GDM1 (cell line): ENCODE measurements around the gene CCNL2.
A peak's percentile ranks its signal among the peaks of the same experiment; 100 is the strongest.

Source experiments
- DNase-seq: peaks from one replicate; lab custom pipeline; 2025; lab: John Stamatoyannopoulos, UW

Gene CCNL2

DNA sequence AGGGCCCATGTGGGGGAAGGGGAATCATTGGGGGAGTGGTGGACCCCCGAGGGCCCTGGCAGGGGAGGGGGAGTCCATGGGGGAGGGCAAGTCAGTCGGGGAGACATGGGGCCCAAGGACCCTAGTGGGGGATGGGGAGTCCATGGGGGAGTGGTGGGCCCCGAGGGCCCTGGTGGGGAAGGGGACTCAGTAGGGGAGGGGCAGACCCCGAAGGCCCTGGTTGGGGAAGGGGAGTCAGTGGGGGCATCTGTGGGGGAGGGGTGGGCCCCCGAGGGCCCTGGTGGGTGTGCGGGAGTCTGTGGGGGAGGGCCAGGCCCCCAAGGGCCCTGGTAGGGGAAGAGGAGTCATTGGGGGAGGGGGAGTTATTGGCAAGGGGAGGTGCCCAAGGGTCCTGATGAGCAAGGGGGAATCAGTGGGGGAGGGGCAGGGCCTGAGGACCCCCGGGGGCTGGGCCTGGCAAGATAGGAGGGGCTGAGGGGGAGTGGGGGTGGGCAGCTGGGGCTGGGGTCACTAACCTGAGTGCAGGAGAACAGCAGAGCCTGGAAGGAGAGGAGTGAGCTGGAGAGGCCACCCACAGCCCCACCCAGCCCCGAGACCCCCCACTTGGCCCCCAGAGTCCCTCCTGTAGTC lies 42.9 kb downstream of the CCNL2 start:
- DNase-seq: no peak

DNA sequence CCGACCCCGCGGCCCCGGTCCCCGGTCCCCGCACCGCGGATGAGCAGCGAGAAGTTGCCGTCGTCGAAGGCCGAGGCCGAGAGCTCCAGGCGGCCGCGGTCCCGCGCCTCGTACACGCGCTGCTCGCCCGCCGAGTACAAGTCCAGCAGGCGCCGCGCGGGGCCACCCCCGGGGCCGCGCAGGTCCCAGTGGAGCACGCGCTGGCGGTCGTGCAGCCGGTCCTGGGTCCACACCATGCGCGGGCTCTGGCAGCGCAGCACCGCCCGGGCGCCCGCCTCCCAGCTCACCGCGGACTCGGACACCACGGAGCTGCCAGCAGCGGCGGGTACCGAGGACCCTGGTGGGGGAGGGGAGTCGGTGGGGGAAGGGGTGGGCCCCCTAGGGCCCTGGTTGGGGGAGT lies 43.7 kb downstream of the CCNL2 start:
- no peak for DNase-seq

DNA sequence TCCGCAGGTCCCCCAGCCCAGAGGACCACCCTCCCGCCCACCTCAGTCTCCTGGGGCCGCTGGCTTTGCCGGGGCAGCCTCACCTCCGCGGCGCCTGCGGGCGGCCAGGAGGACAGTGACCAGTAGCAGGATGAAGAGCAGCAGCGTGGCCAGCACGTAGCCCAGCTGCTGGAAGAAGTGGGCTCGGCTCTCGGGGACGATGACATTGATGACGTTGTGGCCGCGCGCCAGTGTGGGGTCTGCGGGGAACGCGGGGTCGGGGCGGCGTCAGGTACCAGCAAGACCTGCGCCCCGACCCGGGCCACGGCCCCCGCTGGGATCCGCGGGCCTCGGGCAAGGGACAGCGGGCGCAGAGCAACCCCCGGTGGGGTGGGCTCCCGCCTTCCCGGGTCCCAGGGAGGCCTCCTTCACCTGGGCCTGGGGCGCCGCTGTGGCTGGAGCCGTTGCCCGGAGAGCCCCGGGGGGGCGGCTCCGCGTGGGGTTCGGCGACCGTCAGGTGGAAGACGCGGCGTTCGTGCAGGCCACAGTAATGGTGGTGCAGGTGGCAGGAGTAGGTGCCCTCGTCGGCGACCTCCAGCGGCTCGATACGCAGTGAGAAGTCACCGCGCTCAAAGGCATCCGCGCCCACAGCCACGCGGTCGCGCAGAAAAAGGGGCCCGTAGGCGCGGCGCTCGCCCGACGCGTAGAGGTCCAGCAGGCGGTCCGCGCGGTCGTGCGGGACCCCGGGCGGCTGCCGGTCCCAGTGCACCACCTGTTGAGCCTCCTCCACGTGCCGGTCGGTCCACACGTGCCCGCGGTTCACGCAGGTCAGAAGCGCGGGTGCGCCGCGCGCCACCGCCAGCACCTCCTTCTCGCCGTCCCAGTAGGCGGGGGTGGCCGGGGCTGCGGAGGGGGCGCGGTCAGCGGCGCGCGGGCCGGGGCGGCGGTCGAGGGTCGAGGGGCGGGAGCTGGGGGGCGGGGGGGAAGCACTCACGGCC lies 44.6 kb downstream of the CCNL2 start:
- no peak for DNase-seq

DNA sequence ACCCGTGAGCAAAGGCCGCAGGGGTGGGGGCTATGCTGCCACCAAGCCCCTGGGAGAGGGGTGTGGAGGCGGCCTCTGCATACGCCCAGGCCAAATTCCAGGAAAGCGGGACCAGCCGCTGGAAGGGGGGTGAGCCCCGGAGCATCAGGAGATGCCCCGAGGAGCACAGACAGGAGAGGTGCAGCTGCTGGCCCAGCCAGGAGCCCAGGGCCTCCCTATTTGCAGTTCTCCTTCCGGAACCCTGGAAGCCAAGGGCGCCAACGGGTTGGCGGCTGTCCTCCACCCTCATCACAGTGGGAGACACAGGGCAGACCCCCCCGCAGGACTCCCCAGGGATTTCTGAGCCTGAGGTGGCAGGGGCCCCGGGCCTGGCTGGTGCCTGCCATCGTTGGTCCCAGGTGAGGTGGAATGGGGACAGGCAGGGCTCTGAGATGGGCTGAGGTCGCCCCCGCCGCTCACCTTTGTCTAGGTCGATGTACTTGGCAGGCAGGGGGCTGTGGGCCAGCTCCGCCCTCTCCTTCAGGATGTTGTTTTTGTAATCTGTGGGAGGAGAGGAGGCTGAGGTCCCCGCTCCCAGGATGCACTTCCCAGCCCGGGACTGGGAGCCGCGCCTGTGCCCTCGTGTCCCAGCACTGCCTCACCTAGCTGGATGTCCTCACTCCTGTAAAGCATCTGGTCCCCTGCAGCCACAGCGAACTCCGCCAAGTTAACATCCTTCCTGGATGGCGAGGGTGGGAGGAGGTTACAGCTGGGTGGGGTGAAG lies 45.6 kb downstream of the CCNL2 start:
- DNase-seq: no peak

DNA sequence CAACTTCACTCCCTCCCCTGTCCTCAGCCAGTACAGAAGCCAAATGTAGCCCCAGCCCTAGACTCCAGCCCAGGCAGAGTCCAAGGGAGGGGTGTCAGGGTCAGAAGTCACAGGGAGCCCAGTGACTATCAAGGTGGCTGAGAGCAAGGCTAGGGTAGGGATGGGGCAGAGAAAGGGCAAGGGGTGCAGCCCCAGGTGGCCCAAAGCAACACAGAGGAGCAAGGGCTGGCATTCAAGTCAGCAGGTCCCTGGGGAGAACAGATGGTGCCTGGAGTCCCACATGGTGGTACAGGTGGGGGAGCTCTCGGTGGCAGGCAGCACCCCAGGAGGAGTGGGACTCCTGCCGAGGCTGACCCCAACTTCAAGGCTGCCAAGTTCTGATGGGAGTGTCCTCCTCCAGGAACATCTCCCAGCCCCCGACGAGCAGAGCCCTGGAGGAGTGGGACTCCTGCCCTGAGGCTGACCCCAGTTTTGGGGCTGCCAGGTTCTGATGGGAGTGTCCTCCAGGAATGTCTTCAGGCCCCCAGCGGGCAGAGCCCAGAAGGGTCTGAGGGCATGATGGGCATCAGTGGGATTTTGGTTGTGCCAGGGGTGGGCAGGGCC lies 46.2 kb downstream of the CCNL2 start:
- no peak for DNase-seq

DNA sequence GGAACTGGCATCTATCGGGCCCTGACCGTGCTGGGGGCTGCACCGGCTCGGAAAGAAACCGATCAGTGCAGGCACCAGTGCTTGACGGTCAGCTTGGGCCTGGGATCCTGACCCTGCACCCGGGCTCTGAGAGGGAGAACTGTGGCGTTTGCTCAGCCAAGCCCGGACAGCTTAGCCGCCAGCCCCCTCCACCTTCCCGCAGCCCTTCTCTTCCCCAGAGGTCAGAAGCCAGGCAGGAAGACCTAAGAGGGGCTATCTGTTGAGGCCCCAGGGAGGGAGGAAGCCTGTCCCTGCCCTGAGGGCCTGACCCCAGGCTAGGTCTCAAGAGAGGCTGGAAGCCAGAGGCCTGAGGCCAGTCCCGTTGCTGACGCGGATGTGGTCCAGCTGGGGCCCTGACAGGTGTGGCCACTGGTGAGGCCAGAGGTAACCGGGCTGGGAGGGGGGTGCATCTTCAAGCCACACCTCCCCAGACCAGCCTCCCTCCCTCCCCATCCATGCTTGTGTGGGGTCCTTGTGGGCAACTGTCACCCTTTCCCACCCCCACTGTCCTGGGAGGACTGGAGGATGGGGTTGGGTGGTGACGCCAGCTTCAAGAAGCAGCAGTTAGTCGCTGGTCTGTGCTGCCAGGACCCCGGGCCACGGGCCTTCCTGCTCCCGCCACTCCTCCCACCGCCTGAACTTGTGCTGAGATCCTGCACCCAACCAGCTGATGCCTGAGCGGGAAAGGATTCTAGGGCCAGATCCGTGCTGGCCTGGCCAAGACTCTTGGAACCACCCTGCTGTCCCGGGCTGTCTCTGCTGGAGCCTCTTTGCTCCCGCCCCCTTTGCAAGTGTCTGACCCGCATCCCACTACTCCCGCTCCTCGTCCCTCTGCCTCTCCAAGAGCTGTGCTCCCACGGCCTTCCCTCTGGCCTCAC lies 47.4 kb downstream of the CCNL2 start:
- DNase-seq: no peak

DNA sequence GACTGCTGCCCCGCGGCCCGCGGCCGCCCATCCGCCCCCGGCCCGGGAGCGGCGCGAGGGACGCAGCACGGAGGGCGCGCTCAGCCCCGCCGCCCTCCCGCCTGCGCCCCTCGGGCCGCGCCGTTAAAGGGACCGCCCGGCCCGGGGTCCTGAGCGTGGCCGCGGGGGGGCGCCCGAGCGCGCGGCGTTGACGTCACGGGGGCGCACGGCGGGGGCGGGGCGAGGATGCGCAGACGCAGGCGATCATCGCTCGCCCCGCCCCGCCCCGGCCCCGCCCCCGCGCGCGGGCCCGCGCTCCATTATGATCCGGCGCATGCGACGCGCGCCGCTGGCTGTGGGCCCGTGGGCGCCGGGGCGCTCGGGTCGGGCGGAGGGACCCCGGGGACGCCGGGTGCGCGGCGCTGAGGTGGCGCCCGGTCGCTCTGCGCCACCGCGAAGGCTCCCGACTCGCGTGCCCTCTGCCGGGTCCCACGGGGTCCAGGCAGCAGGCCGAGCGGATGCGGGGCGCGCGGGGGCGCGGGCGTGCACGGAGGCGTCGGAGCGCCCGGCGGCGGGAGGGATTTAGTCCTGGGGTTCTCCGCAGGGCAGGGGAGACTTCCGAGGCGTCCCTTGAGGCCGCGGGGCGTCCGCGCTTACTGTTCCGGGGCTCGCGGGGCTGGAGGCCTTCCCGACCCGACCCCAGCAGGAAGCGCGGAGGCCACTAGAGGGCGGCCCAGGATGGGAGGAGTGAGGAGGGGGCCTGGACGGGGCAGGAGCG lies 49.7 kb downstream of the CCNL2 start, which contains the start of gene DVL1:
DVL1 (minus strand) TSS at position 163 of the 757 bp plus-strand sequence. CDS start 353 bp downstream, outside the sequence.
- DNase-seq: peak; percentile 48

DNA sequence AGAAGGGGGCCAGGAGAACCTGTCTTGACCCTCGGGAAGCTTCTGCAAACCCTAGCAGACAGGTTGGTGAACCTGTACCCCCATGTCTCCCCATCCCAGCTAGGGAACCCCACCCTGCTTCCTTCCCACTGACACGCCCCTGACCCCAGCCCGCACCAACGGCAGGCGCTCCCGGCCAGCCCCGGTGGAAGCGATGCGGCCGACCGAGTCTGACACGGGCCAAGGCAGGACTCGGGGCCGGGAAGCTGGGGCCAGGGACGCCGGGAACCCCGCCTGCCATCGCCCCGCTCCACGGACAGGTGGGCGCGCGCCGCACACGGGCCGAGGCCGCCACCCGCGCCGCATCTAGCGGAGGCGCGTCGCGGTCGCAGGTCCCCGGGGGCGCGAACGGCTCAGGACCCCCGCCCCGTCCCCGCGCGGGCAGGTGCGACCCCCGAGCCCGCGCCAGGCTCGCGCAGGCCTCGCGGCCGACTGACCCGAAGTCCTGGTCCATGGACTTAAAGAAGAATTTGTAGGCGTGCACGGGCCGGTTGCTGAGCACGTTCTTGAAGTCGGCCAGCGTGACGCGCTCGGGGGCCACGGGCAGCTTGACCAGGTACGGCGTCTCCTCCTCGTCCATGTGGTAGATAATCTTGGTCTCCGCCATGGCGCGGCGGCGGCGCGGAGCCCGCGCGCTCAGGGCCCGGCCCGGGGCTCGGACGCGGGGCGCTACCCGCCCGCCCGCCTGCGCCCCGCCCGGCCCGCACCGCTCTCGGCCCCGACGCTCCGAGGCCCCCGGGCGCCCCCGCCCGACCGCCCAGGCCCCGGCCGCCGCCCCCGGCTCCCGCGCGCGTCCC lies 50.5 kb downstream of the CCNL2 start:
- DNase-seq: no peak

DNA sequence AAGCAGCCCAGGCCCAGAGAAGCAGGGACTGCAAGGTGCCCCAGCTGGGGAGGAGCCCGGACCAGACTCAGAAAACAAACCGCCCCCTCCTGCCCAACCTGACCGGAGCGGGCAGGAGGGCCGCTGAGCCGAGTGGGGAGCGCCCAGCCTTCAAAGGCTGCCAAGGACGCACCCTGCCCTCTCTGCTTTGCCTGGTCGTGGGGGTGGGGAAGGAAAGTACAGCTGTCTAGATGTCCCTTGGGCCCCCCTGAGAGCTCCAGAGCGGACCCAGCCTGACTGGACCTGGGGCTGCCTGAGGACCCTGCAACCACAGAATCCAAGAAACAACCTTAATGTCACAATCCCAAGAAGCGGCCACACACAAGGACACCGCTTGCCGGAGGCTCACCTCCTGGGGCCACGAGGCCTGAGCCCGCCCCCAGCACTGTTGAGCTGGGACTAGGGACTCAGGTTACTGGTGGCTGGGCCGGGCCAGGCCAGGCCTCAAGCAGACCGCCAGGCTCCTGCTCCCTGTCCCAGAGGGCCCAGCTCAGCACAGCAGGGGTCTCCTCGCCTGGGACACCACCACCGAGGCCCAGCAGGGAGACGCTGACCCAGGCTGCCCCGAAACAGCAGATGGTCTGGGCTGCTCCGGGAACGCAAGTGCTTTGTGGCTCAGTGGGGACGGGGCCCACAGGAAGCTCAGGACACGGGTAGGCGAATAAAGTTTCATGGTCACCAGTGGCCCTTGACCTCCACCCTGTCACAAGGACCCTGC lies 51.3 kb downstream of the CCNL2 start:
- DNase-seq: no peak

DNA sequence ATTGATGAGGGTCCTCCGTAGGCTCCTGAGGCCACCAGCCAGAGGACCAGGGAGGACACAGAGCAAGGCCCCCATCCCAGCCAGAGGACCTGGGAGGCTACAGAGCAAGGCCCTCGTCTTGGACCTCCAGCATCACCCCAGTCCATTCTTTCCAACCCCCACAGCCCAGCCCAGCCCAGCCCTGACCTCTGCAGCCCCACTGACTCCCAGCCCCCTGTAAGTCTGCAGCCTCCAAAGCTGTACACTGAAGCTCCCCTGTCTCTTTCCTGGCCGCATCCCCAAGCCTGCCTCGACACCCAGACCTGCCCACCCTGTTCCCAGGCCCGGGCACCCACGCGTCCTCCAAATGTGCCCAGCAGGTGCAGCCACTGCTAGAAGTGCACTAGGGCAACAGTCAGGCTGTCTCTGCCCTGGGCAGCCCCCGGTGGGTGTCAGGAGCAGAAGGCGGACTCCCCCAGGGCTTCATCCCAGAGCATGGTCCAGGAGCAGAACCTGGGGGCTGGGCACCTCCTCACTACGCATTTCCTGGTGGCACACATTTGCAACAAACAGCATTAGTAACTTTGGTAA lies 52.0 kb downstream of the CCNL2 start:
- no peak for DNase-seq

DNA sequence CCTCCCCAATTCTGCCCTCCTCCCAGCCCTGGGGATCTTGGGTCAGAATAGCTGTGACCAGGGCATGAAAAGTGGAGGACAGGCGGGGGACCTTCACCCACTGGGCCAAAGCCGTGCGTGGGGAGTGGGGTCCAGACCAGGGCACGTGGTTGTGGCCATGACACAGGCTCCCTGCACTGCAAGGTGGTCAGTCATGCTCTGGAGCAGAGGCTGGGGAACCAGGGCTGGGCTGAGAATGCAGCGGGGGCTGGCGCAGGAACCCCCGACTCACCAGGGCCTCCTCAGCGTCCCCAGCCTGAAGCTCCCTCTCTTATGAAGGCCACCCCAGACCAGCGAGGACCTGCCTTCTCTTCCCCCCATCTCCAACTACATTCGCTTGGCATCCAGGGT lies 52.6 kb downstream of the CCNL2 start:
- DNase-seq: no peak

DNA sequence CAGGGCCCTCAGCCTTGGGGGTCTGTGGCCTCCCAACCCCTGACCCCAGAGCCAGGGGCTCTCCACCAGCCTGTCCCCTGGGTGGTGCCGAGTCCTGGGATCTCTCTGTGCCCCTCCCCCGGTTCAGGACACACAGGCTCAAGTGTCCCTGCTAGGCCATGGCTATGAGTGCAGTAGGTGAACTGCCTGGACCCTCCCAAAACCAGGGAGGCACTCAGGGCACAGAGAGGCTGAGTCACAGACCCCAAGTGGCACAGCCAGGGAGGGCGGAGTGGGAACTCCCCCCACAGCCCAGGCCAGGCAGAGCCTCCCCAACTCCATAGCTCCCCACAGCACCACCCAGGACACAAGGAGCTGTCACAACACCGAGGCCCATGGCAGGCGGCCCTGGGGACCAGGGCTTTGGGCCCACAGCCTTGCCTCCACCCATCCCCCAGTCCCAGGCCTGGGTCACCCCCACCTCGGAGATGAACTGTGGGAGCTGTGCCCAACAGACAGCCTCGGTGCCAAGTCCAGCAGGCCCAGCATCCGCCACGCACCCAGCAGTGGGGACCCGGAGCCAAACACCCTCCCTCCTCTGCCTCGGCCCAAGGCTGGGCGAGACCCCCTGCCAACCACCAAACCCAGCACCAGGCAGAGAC lies 53.2 kb downstream of the CCNL2 start:
- no peak for DNase-seq

DNA sequence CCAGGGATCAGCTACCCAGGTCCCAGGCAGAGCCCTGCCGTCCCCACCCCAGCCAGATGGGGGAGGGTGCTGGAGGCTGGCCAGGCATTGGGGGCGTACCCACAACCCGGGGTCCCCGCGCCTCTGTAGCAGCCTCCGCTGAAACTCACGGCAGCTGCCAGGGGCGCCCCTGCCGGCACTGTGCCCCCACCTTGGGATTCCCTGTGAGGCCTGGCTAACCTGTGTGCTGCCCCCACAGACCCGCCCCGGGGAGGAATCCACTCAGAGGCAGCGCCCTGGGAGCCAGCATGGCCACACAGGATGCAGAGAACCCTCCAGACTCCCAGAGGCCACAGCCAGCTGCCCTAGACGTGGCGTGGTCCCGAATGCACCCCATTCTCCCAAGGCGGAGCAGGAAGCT lies 53.8 kb downstream of the CCNL2 start:
- DNase-seq: no peak

DNA sequence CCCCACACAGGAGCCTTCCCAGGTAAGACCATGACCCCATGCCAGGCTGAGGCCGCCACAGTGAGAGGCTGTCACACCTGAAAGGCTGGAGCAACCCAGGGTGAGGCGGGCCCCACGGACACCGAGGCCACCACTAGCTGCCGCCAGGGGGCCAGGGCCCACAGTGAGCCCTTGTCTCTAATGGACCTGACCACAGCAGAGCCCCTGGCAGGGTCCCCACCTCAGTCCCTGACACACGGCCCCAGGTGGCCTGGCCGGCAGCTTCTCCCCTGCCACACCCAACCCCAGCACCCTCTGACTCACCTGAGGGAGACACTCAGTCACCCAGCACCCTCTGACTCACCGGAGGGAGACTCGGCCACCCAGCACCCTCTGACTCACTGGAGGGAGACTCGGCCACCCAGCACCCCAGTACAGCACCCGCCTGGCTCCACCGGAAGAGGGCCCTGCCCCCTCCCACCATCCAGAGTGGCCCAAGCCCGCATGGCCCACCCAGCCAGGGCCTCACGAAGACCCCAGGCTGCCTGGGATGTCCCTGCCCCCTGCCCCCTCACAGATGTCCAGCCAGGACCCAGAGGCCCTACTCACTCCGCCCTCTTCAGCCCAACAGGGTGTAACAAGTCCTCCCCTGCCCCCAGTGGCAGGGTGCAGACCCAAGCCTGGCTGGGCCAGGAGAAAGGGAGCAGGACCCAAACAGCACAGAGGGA lies 54.3 kb downstream of the CCNL2 start:
- no peak for DNase-seq

DNA sequence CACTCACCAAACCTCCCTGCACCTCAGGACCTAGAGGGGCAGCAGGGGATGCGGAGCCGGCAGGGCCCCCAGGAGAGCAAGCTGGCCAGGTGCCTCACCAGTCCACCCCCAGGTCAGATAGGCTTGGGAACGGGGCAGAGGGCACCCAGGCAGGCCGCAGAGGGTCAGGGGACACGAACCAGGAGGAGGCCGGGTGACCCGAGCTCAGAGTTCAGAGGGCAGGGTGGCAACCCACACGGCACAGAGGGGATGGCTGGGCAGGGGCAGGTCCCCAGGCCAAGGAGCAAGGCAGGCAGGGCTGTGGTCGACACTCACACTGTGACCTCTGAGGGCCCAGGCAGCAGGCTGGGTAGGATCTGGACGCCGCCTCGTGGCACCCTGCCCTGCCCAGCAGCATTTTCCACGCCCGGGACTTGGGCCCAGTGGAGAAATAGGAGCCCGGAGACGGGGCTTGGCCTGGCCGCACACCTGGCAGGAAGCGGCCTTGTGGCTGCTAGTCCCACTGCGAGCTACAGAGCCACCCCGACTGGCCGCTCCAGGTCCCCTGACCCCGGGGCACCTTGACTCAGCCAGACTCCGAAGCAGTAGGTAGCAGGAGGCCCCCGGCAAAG lies 55.2 kb downstream of the CCNL2 start:
- no peak for DNase-seq

DNA sequence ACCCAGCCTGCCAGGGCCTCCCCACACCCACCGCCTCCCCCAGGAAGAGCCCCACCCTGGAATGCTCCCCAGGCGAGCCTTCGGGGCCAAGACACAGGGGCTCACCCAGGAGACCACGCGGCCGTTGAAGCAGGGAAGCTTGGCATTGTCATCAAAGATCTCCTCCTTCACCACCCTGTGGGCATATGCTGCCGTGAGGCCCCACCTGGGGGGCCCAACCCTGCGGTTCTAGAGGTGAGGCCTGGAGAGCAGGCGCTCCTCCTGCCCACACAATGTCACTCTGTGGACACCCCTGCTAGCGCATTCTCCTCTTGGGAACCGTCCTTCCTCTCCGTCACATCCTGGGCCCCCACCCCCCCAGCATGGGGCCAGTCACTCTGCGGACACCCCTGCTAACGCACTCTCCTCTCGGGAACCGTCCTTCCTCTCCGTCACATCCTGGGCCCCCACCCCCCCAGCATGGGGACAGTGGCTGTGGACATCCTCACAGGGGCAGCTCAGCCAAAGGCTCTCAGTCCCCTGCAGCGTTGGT lies 56.5 kb downstream of the CCNL2 start:
- DNase-seq: no peak
